SU-DHL-6 (cell line): ENCODE measurements around the gene RMND1.

Source experiments
- H2AFZ ChIP-seq: fragments of 200-600 bp; sonication (generic); 2 replicates; pipeline ENCODE4 v1.6.1; 2014; ENCODE audit warnings: low read depth, mild to moderate bottlenecking, moderate library complexity, mixed read lengths, antibody characterized with exemption, low read length; ENCODE audit not compliant: severe bottlenecking
- H3F3A ChIP-seq: fragments of 200-600 bp; shearing (Covaris generic); 2 replicates; pipeline ENCODE4 v1.6.0; 2016; ENCODE audit warnings: antibody characterized with exemption, mild to moderate bottlenecking; ENCODE audit not compliant: insufficient read depth
- H3K27ac ChIP-seq: fragments of 200-600 bp; sonication (generic); 2 replicates; pipeline ENCODE4 v1.5.1; 2016; ENCODE audit warnings: low read depth, mild to moderate bottlenecking, low read length, moderate library complexity, mixed read lengths
- H3K27me3 ChIP-seq: fragments of 200-600 bp; sonication (generic), shearing (Covaris generic); 2 replicates; pipeline ENCODE4 v1.6.0; 2014; ENCODE audit warnings: mild to moderate bottlenecking, low read length
- H3K36me3 ChIP-seq: fragments of 200-600 bp; sonication (generic); 2 replicates; pipeline ENCODE4 v1.6.1; 2014; ENCODE audit warnings: mild to moderate bottlenecking, low read length, mixed read lengths
- H3K4me2 ChIP-seq: fragments of 300-600, 200-600 bp; shearing (Covaris generic), sonication (generic); 2 replicates; pipeline ENCODE4 v1.6.0; 2014; ENCODE audit warnings: low read length, low read depth, mild to moderate bottlenecking; ENCODE audit not compliant: poor library complexity, severe bottlenecking
- H3K4me3 ChIP-seq: fragments of 200-600 bp; sonication (generic); 2 replicates; pipeline ENCODE4 v1.5.1; 2014; ENCODE audit warnings: antibody characterized with exemption, low read length, mild to moderate bottlenecking, mixed read lengths; ENCODE audit not compliant: insufficient read depth, poor library complexity, severe bottlenecking
- H3K79me2 ChIP-seq: fragments of 200-600 bp; sonication (generic); 2 replicates; pipeline ENCODE4 v1.6.1; 2014; ENCODE audit warnings: mild to moderate bottlenecking, low read length, moderate library complexity; ENCODE audit not compliant: insufficient read depth
- H3K9ac ChIP-seq: fragments of 200-600 bp; sonication (generic); 2 replicates; pipeline ENCODE4 v1.7.0; 2014; ENCODE audit warnings: mild to moderate bottlenecking, low read length
- H3K9me2 ChIP-seq: fragments of 200-600 bp; sonication (generic); replicated peaks from 2 replicates; pipeline ENCODE4 v1.6.1; 2014; ENCODE audit warnings: low read length; ENCODE audit not compliant: insufficient read depth
- H3K9me3 ChIP-seq: fragments of 200-600 bp; sonication (generic); 2 replicates; pipeline ENCODE4 v1.6.1; 2014; ENCODE audit warnings: low read length, mixed read lengths; ENCODE audit not compliant: insufficient read depth
- H4K20me1 ChIP-seq: fragments of 200-600 bp; sonication (generic); 2 replicates; pipeline ENCODE4 v1.6.1; 2014; ENCODE audit warnings: low read depth, mild to moderate bottlenecking, antibody characterized with exemption, low read length, moderate library complexity, mixed read lengths
- EZH2phosphoT487 ChIP-seq: fragments of 200-600 bp; sonication (generic), shearing (Covaris generic); conservative IDR thresholded peaks from 2 replicates; pipeline ENCODE4 v1.6.1; 2018; ENCODE audit warnings: mild to moderate bottlenecking, antibody characterized with exemption, low read length, moderate library complexity, mixed read lengths
- TF ChIP-seq, protein P1 (sequence below): fragments of 200-600 bp; sonication (generic); IDR thresholded peaks from one replicate; pipeline ENCODE4 v1.5.1; 2017; ENCODE audit warnings: antibody characterized with exemption, mild to moderate bottlenecking, low read length, moderate library complexity; ENCODE audit not compliant: insufficient read depth, poor library complexity, severe bottlenecking

The RMND1 gene

DNA sequence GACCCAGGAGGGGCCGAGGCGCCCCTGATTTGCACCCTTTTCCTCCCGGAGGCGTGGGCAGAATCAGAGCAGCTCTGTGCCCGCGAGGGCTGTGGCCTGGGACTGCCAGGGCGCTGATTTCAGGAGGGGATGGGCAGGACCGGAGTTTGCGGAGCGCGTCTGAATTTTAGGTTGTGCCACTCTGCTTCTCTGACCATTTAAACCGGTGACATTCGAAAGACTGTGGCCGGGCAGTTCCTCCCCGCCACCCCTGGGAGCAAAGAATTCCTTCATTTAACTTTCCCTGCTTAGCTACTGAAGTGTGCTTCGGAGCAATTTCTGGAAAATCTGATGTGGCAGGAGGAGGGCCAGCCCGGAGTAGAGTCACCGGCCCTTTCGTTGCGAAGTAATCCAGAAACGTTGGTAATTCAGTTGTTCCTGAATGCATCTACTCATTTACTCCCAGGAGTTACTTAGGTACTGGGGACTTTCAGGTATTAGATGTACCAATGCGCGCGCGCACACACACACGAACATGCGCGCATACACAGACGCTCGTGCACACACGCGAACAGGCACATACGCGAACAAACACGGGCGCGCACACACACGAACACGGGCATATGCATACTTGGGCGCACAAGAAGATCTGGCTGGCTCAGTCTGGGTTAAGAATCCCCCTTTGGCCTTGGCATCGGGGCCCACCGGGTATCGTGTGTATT is 42.5 kb upstream of the RMND1 start:
- Histone ChIP-seq H3K36me3 (no peaks in the 10 kb centered on the region), H2AFZ (no peak overlapping the region), H3K4me3 (no peak overlapping the region), H3K27me3 (no peaks in the 10 kb centered on the region), H4K20me1 (no peaks in the 10 kb centered on the region), H3K9me2 (no peaks in the 10 kb centered on the region), H3K4me2 (peak overlapping the region; percentile 24), H3K9me3 (no peaks in the 10 kb centered on the region), H3K9ac (no peak overlapping the region), H3K27ac (no peak overlapping the region), H3K79me2 (no peaks in the 10 kb centered on the region), H3F3A (no peaks in the 10 kb centered on the region)
- TF ChIP-seq EZH2phosphoT487, result no peak
- TF ChIP-seq, protein P1, sequence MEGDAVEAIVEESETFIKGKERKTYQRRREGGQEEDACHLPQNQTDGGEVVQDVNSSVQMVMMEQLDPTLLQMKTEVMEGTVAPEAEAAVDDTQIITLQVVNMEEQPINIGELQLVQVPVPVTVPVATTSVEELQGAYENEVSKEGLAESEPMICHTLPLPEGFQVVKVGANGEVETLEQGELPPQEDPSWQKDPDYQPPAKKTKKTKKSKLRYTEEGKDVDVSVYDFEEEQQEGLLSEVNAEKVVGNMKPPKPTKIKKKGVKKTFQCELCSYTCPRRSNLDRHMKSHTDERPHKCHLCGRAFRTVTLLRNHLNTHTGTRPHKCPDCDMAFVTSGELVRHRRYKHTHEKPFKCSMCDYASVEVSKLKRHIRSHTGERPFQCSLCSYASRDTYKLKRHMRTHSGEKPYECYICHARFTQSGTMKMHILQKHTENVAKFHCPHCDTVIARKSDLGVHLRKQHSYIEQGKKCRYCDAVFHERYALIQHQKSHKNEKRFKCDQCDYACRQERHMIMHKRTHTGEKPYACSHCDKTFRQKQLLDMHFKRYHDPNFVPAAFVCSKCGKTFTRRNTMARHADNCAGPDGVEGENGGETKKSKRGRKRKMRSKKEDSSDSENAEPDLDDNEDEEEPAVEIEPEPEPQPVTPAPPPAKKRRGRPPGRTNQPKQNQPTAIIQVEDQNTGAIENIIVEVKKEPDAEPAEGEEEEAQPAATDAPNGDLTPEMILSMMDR, result no peak

DNA sequence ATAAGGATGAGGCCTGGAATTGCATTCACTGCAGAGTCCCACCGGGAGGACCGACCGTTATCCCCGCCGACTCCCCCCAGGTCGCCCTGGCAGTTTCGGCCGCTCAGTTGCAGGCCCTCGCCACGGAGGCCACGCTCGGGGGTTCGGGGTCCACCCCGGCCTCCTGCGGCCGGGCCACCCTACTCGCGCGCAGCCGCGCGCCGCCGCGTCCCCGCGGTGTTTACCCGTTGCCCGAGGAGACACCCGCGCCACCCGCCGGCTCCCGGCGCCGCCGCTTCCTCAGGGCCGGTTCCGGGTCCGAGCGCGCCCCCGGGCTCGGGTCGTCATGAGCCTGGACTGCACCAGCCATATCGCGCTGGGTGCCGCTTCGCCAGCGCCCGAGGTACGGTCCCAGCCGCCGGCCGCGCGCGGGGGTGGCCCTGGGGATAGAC is 41.9 kb upstream of the RMND1 start, which contains the start of gene CCDC170:
Gene CCDC170, plus strand, starts transcription at position 214 of the 431 bp plus-strand sequence. Its CDS starts 112 bp downstream, at position 326.
- no peaks in the 10 kb centered on the region for H3K36me3 ChIP-seq
- H3K79me2 ChIP-seq, result no peaks in the 10 kb centered on the region
- H3K4me2 ChIP-seq, result peak within 1 kb of the TSS; percentile 24
- H3K9ac ChIP-seq, result no peak within 1 kb of the TSS
- no peaks in the 10 kb centered on the region for H3F3A ChIP-seq
- H3K9me3 ChIP-seq, result no peaks in the 10 kb centered on the region
- H3K27ac ChIP-seq, result no peak within 1 kb of the TSS
- no peaks in the 10 kb centered on the region for H3K27me3 ChIP-seq
- TF ChIP-seq, protein P1, result no peak
- TF ChIP-seq EZH2phosphoT487, result 0 out of 2 replicates have a peak, but pooled peaks have one; percentile 53
- no peaks in the 10 kb centered on the region for H3K9me2 ChIP-seq
- H2AFZ ChIP-seq, result no peak within 1 kb of the TSS
- H4K20me1 ChIP-seq, result no peaks in the 10 kb centered on the region
- no peak within 1 kb of the TSS for H3K4me3 ChIP-seq

DNA sequence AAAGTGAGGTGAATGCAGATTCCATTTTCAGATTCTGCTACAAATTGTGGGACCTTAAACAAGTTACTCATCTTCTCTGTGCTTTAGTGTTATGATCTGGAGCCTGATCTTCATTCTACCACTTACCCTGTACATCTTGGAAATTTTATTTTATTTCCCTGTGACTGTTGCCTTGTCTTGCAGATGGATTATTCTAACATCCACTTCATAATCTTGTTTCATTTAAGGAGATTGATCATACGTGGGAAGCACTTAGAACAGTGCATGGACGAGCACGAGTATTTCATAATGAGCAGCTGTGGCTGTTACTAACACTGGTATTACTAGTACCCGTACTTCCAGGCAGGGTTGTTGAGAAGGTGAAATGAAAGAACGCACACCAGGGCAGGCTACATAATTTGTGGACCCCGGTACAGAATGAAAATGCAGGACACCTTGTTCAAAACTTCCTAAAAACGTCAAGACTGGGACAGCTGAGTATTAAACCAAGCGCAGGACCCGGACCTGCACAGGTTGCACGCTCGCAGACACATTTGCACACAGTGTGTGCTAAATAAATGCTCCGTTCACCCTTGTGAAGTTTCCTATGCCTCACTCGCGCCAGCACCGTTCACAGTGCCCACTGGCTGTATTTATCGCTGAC is 41.4 kb upstream of the RMND1 start:
- Histone ChIP-seq H3K4me2 (no peak overlapping the region), H3K9me3 (no peaks in the 10 kb centered on the region), H3K27ac (no peak overlapping the region), H3K27me3 (no peaks in the 10 kb centered on the region), H3K9ac (no peak overlapping the region), H2AFZ (no peak overlapping the region), H3K9me2 (no peaks in the 10 kb centered on the region), H3K36me3 (no peaks in the 10 kb centered on the region), H3F3A (no peaks in the 10 kb centered on the region), H4K20me1 (no peaks in the 10 kb centered on the region), H3K4me3 (no peak overlapping the region), H3K79me2 (no peaks in the 10 kb centered on the region)
- TF ChIP-seq, protein P1, result no peak
- TF ChIP-seq EZH2phosphoT487, result no peak
